Body of pancreas (tissue), 4 donors: ENCODE results near the gene CCDC51. TPM values are rescaled to one million over a fixed set of nuclear protein-coding genes. Genes with fewer than 3 reads are reported as not detected.
A peak's percentile ranks its signal among the peaks of the same experiment; 100 is the strongest.

Experiments
- ATAC-seq: fragments of 150-250 bp; one replicate; pipeline ENCODE4 v1.9.1; 2016
- DNase-seq, 4 donors: peaks; one replicate each; pipeline ENCODE4 v3.0.0-alpha.2; 2019
- H3K27ac ChIP-seq, 4 donors: fragments of 200-600 bp; sonication (generic); 1 replicate in 3 of 4; 2 replicates in 1 of 4; pipeline versions ENCODE4 v1.5.1 to v1.6.1; 2016 to 2019; ENCODE audit warnings: mild to moderate bottlenecking in 1 of 4, mixed read lengths in 1 of 4, moderate library complexity in 1 of 4
- H3K27me3 ChIP-seq, 2 donors: fragments of 200-600 bp; sonication (generic); one replicate each; pipeline ENCODE4 v1.6.0; 2016; ENCODE audit warnings: mild to moderate bottlenecking in 1 of 2
- H3K36me3 ChIP-seq, 2 donors: fragments of 200-600 bp; sonication (generic); replicated peaks in 1 of 2; 2 replicates each; pipeline ENCODE4 v1.5.1; 2016; ENCODE audit warnings: low read depth in 2 of 2; ENCODE audit not compliant: insufficient read depth in 1 of 2
- H3K4me1 ChIP-seq: fragments of 200-600 bp; sonication (generic); one replicate; pipeline ENCODE4 v1.6.0; 2016
- H3K4me3 ChIP-seq, 2 donors: fragments of 200-600 bp; sonication (generic); 1 replicate in 1 of 2; 2 replicates in 1 of 2; pipeline ENCODE4 v1.5.1; 2016 to 2019
- H3K9me3 ChIP-seq, 3 donors: fragments of 200-600 bp; sonication (generic); 1 replicate in 2 of 3; 2 replicates in 1 of 3; pipeline ENCODE4 v1.5.1; 2016
- CTCF ChIP-seq, 7 experiments: fragments of 450-650 bp in 4 of 7; fragments of 200-600 bp in 3 of 7; sonication (generic) in 3 of 7; IDR thresholded peaks; one replicate each; pipeline ENCODE4 v1.5.1; 2016 to 2019; ENCODE audit warnings: antibody characterized with exemption in 7 of 7
- POLR2A ChIP-seq, 3 donors: fragments of 450-650 bp; IDR thresholded peaks; one replicate each; pipeline ENCODE4 v1.6.1; 2016; ENCODE audit warnings: antibody characterized with exemption in 3 of 3, mild to moderate bottlenecking in 2 of 3
- WGBS, 2 donors: methylation state at CpG; one replicate each; pipeline ENCODE4 v1.1.5; 2017; 5-methylcytosine and 5-hydroxymethylcytosine counted together
- intact Hi-C: fragments of 100-400 bp; cut with DNase I; formaldehyde crosslinking; loops from one replicate; pipeline ENCODE4 v1.15.1; 2023
- total RNA-seq, 2 donors: library from RNA; depleted of rRNA; stranded (reverse); fragments of >200 nt; gene quantifications; one replicate each; pipeline ENCODE4 v1.1.0, GENCODE V29; 2016

The CCDC51 gene
- total RNA-seq, 2 donors from 2014 or later, result 0.33 to 2.6 TPM

- Histone ChIP-seq H3K27me3 (no peaks in the 10 kb centered on the region), H3K4me1 (no peaks in the 10 kb centered on the region), H3K36me3 (peaks cover 10 to 16% of the 10 kb centered on the region in 2 donors), H3K4me3 (no peak overlapping the region), H3K9me3 (no peaks in the 10 kb centered on the region), H3K27ac (no peak overlapping the region)
- 96 to 100% methylated on average over 1 of the region's 1 CpG for WGBS, 2 donors
- DNase-seq, result no peak
- TF ChIP-seq CTCF (IDR thresholded peaks at IDR 0.05) (no peak), POLR2A (IDR thresholded peaks at IDR 0.05) (no peak)
- intact Hi-C loops, result no loop called here
- ATAC-seq, result no peak
These were observed 16.5 kb upstream of the CCDC51 start for GRCh38 chr3:48456456-48456855.

- H3K4me3 ChIP-seq, result no peak overlapping the region
- intact Hi-C loops, result no loop called here
- H3K27ac ChIP-seq, result no peak overlapping the region
- no peaks in the 10 kb centered on the region for H3K9me3 ChIP-seq
- no peaks in the 10 kb centered on the region for H3K27me3 ChIP-seq
- H3K36me3 ChIP-seq, result peaks cover 0 to 1% of the 10 kb centered on the region in 2 donors
- TF ChIP-seq POLR2A (IDR thresholded peaks at IDR 0.05), result no peak
- no peak for TF ChIP-seq CTCF (IDR thresholded peaks at IDR 0.05)
- DNase-seq (no peak), ATAC-seq (no peak)
- WGBS, 2 donors, result 54 to 57% methylated on average over 1 of the region's 1 CpG
- H3K4me1 ChIP-seq, result peaks cover 9% of the 10 kb centered on the region
These were observed 11.4 kb upstream of the CCDC51 start for GRCh38 chr3:48451270-48451669.

- Histone ChIP-seq H3K4me3 (peak within 1 kb of the TSS; percentile 39 to 56), H3K9me3 (no peaks in the 10 kb centered on the region), H3K36me3 (peaks cover 0 to 4% of the 10 kb centered on the region in 2 donors), H3K27me3 (no peaks in the 10 kb centered on the region), H3K27ac (peak within 1 kb of the TSS; percentile 70 to 89 (median 77)), H3K4me1 (peaks cover 21% of the 10 kb centered on the region)
- DNase-seq, result peak; percentile 88 to 91 (median 90)
- WGBS, 2 donors, result 0 to 1% methylated on average over 15 to 91 of the region's 91 CpGs
- intact Hi-C loops, result no loop called here
- peak; percentile 82 to 87 (median 84) for TF ChIP-seq POLR2A (IDR thresholded peaks at IDR 0.05)
- TF ChIP-seq CTCF (IDR thresholded peaks at IDR 0.05), result peak in 2 of 7 experiments; percentile 11 to 15
- ATAC-seq, result peak; percentile 99
These were observed 6.7 kb upstream of the CCDC51 start, which contains the start of gene ATRIP for GRCh38 chr3:48446425-48447193. TSS of gene ATRIP (plus strand) at chr3:48446737. CDS start at chr3:48446846, 109 bp downstream.

- 11 to 13% methylated on average over 6 of the region's 6 CpGs for WGBS, 2 donors
These were observed 6.1 kb upstream of the CCDC51 start for GRCh38 chr3:48446043-48446424.

GRCh38 chr3:48445277-48445882 is 5.5 kb upstream of the CCDC51 start:
- H3K27ac ChIP-seq, result peak overlapping the region in 1 of 4 donors; percentile 89
- DNase-seq, result no peak
- no peaks in the 10 kb centered on the region for H3K9me3 ChIP-seq
- H3K4me3 ChIP-seq, result no peak overlapping the region
- WGBS, 2 donors, result 55 to 59% methylated on average over 6 of the region's 6 CpGs
- peaks cover 0 to 4% of the 10 kb centered on the region in 2 donors for H3K36me3 ChIP-seq
- no peak for ATAC-seq
- H3K4me1 ChIP-seq, result peaks cover 29% of the 10 kb centered on the region
- TF ChIP-seq CTCF (IDR thresholded peaks at IDR 0.05) (no peak), POLR2A (IDR thresholded peaks at IDR 0.05) (no peak)
- intact Hi-C loops, result no loop called here
- no peaks in the 10 kb centered on the region for H3K27me3 ChIP-seq

More at GRCh38 chr3:48446043-48446424, 6.1 kb upstream of the CCDC51 start:
- ATAC-seq (no peak), DNase-seq (no peak)
- H3K9me3 ChIP-seq, result no peaks in the 10 kb centered on the region
- H3K4me1 ChIP-seq, result peaks cover 27% of the 10 kb centered on the region
- no peak for TF ChIP-seq POLR2A (IDR thresholded peaks at IDR 0.05)
- H3K36me3 ChIP-seq, result peaks cover 0 to 4% of the 10 kb centered on the region in 2 donors
- H3K27ac ChIP-seq, result peak overlapping the region; percentile 70 to 89 (median 77)
- H3K27me3 ChIP-seq, result no peaks in the 10 kb centered on the region
- H3K4me3 ChIP-seq, result peak overlapping the region; percentile 39 to 56
- intact Hi-C loops, result no loop called here
